ENCODE results near the gene IZUMO2. TPM values are rescaled to one million over a fixed set of nuclear protein-coding genes. Genes with fewer than 3 reads are reported as not detected.

The IZUMO2 gene
- polyA plus RNA-seq, 1 experiment = not detected

DNA sequence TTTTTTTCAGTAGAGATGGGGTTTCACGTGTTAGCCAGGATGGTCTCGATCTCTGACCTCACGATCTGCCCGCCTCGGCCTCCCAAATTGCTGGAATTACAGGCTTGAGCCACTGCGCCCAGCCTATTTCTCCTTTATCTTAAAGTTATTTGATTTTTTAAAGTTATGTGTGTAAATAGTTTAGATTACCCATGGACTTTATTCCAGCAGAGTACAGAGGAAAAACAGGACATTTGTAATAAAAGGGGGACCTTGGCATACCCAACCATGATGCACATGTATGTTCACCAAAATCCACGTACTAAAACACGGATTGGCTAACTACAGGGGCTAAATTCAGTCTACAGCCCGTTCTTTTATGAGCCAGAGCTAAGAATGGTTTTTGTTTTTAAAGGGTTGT lies 13.7 kb upstream of the IZUMO2 start:
- CTCF ChIA-PET = no interaction called here
- Histone ChIP-seq H3K27ac (ENCODE audit: low read depth, low read length) (no peak overlapping the region), H3K27me3 (ENCODE audit: control insufficient read depth, insufficient read depth, low read length) (no peaks in the 10 kb centered on the region), H3K4me3 (ENCODE audit: low read depth, low read length) (no peak overlapping the region), H3K9me3 (ENCODE audit: control insufficient read depth, insufficient read depth, low read length) (peaks cover 7% of the 10 kb centered on the region; the same call in 1 of the 2 replicates)
- DNase-seq (ENCODE audit: low read depth, low spot score) = no peak
- TF ChIP-seq, protein P1, sequence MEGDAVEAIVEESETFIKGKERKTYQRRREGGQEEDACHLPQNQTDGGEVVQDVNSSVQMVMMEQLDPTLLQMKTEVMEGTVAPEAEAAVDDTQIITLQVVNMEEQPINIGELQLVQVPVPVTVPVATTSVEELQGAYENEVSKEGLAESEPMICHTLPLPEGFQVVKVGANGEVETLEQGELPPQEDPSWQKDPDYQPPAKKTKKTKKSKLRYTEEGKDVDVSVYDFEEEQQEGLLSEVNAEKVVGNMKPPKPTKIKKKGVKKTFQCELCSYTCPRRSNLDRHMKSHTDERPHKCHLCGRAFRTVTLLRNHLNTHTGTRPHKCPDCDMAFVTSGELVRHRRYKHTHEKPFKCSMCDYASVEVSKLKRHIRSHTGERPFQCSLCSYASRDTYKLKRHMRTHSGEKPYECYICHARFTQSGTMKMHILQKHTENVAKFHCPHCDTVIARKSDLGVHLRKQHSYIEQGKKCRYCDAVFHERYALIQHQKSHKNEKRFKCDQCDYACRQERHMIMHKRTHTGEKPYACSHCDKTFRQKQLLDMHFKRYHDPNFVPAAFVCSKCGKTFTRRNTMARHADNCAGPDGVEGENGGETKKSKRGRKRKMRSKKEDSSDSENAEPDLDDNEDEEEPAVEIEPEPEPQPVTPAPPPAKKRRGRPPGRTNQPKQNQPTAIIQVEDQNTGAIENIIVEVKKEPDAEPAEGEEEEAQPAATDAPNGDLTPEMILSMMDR (IDR thresholded peaks at IDR 0.05; ENCODE audit: low read depth, low read length) = no peak
- POLR2A ChIA-PET = no interaction called here

DNA sequence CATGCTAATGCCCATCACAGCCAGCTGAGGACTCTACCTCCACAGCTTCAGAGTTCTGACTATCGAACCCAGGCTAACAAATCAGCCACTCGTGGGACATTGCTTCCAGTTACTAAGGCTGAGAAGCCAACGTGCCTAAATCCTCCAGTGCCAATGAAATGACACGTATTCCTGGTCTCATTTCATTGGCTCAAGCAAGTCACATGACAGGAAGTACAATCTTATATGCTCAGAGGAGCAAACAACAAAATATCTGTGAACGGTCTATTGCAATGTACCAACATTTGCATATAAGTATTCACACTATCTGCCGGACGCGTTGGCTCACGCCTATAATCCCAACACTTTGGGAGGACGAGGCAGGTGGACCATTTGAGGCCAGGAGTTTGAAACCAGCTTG lies 12.8 kb upstream of the IZUMO2 start:
- ChIA-PET POLR2A (no interaction called here), CTCF (no interaction called here)
- Histone ChIP-seq H3K9me3 (ENCODE audit: control insufficient read depth, insufficient read depth, low read length) (peaks cover 7% of the 10 kb centered on the region; the same call in 1 of the 2 replicates), H3K4me3 (ENCODE audit: low read depth, low read length) (no peak overlapping the region), H3K27me3 (ENCODE audit: control insufficient read depth, insufficient read depth, low read length) (no peaks in the 10 kb centered on the region), H3K27ac (ENCODE audit: low read depth, low read length) (no peak overlapping the region)
- TF ChIP-seq, protein P1 (IDR thresholded peaks at IDR 0.05; ENCODE audit: low read depth, low read length) = no peak
- DNase-seq (ENCODE audit: low read depth, low spot score) = no peak

DNA sequence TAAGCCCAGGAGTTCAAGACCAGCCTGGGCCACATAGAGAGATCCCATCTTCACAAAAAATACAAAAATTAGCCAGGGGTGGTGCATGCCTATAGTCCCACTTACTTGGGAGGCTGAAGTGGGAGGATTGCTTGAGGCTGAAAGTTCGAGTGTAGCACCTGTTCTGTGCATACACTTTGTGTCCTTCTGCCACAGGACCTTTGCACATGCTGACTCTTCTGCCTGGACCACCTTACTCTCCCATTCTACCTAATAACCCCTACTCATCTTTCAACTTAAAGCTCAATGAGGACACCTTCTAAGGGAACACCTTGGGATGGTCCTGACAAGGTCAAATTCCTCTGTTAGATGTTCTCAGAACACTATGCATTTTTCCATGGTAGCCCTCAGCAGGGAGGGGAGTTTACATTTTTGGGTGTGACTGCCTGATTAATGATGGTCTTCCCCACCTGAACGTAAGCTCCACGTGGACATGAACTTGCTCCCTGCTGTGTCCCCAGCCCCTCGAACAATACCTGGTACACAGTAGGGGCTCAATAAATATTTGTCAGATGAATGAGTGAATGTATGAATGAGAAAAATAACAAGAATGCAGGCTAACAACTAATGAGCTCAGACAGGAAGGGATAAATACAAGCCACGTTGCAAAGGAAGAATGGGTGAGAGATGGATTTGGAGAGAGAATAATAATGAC lies 11.2 kb upstream of the IZUMO2 start:
- no peak for DNase-seq (ENCODE audit: low read depth, low spot score)
- TF ChIP-seq, protein P1 (IDR thresholded peaks at IDR 0.05; ENCODE audit: low read depth, low read length) = no peak
- ChIA-PET CTCF (no interaction called here), POLR2A (no interaction called here)
- Histone ChIP-seq H3K27ac (ENCODE audit: low read depth, low read length) (no peak overlapping the region), H3K4me3 (ENCODE audit: low read depth, low read length) (no peak overlapping the region), H3K9me3 (ENCODE audit: control insufficient read depth, insufficient read depth, low read length) (peaks cover 13% of the 10 kb centered on the region; the same call in 1 of the 2 replicates), H3K27me3 (ENCODE audit: control insufficient read depth, insufficient read depth, low read length) (no peaks in the 10 kb centered on the region)

DNA sequence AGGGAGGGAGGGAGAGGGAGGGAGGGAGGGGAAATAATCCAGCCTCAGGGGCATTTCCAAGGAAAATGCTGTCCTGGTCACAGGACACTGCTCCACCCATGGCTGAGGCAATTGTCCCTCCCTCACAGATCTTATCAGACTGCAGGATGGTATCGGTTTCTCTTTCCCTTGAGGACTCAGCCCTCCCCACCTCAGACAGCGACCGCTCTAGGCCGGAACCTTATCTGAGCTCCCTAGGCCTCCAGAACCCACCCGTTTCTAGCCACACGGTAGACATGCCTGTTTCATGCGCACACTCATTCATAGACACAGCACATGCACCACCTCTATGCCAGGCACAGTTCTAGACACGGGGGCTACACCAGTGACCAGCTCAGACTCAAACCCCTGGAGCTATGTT lies 10.0 kb upstream of the IZUMO2 start:
- Histone ChIP-seq H3K27ac (ENCODE audit: low read depth, low read length) (no peak overlapping the region), H3K4me3 (ENCODE audit: low read depth, low read length) (no peak overlapping the region), H3K27me3 (ENCODE audit: control insufficient read depth, insufficient read depth, low read length) (no peaks in the 10 kb centered on the region), H3K9me3 (ENCODE audit: control insufficient read depth, insufficient read depth, low read length) (peaks cover 18% of the 10 kb centered on the region; the same call in 1 of the 2 replicates)
- ChIA-PET POLR2A (no interaction called here), CTCF (interaction anchor here (1.1 kb wide), 1 partner anchor 552 kb away, joined by 3 read pairs; no protein-coding TSS in a partner anchor)
- no peak for DNase-seq (ENCODE audit: low read depth, low spot score)
- TF ChIP-seq, protein P1 (IDR thresholded peaks at IDR 0.05; ENCODE audit: low read depth, low read length) = no peak

DNA sequence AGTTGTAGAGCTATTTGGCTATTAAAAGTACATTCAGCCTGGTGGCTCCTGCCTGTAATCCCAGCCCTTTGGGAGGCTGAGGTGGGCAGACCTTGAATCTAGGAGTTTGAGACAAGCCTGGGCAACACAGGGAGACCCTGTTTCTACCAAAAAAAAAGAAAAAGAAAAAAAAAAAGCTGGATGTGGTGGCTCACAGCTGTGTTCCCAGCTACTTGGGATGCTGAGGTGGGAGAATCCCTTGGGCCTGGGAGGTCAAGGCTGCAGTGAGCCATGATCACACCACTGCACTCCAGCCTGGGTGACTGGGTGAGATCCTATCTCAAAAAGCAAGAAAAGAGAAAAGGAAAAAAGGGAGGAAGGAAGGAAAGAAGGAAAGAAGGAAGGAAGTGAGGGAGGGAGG lies 9.6 kb upstream of the IZUMO2 start:
- TF ChIP-seq, protein P1 (IDR thresholded peaks at IDR 0.05; ENCODE audit: low read depth, low read length) = no peak
- no peaks in the 10 kb centered on the region for H3K27me3 ChIP-seq (ENCODE audit: control insufficient read depth, insufficient read depth, low read length)
- no peak for DNase-seq (ENCODE audit: low read depth, low spot score)
- H3K9me3 ChIP-seq (ENCODE audit: control insufficient read depth, insufficient read depth, low read length) = peaks cover 21% of the 10 kb centered on the region
- H3K27ac ChIP-seq (ENCODE audit: low read depth, low read length) = no peak overlapping the region
- no peak overlapping the region for H3K4me3 ChIP-seq (ENCODE audit: low read depth, low read length)
- POLR2A ChIA-PET = no interaction called here
- CTCF ChIA-PET = interaction anchor here (1.1 kb wide), 1 partner anchor 552 kb away, joined by 3 read pairs; no protein-coding TSS in a partner anchor
